SK-N-SH (cell line): ENCODE data around the gene HABP4.

Source experiments
- EZH2phosphoT487 ChIP-seq: fragments of 200-600 bp; sonication (generic); IDR thresholded peaks from 2 replicates; pipeline ENCODE4 v1.6.1; 2017; ENCODE audit warnings: low read depth, mixed run types, mild to moderate bottlenecking, antibody characterized with exemption, moderate library complexity, borderline replicate concordance
- FOXJ3 ChIP-seq: sonication (generic); formaldehyde crosslinking; IDR thresholded peaks from 2 replicates; pipeline ENCODE4 v1.5.1; 2020; ENCODE audit warnings: mild to moderate bottlenecking, missing genetic modification reagents
- FOXM1 ChIP-seq: IDR thresholded peaks from 2 replicates; pipeline ENCODE4 v1.4.0; 2012; ENCODE audit warnings: low read depth, mild to moderate bottlenecking
- JUND ChIP-seq: IDR thresholded peaks from 2 replicates; pipeline ENCODE4 v1.4.0; 2012
- NFIC ChIP-seq: IDR thresholded peaks from 2 replicates; pipeline ENCODE4 v1.4.0; 2012; ENCODE audit warnings: borderline replicate concordance
- POLR2AphosphoS5 ChIP-seq: IDR thresholded peaks from 2 replicates; pipeline ENCODE4 v1.6.1; 2012; ENCODE audit warnings: low read depth, low read length
- RFX5 ChIP-seq: IDR thresholded peaks from 2 replicates; pipeline ENCODE4 v1.6.1; 2012; ENCODE audit warnings: mild to moderate bottlenecking, improper control_type of control experiment, low read length
- TEAD4 ChIP-seq: IDR thresholded peaks from 2 replicates; pipeline ENCODE4 v1.4.0; 2012; ENCODE audit warnings: mild to moderate bottlenecking, borderline replicate concordance; ENCODE audit not compliant: insufficient read depth
- YY1 ChIP-seq: IDR thresholded peaks from 2 replicates; pipeline ENCODE4 v1.4.0; 2012; ENCODE audit warnings: low read depth, mild to moderate bottlenecking
- TF ChIP-seq, protein P1 (sequence below): fragments of 200-600 bp; sonication (generic); IDR thresholded peaks from 2 replicates; pipeline ENCODE4 v1.6.1; 2017; ENCODE audit warnings: antibody characterized with exemption, mild to moderate bottlenecking, moderate library complexity
- TF ChIP-seq, protein P2 (sequence below): IDR thresholded peaks from 2 replicates; pipeline ENCODE4; 2012
- TF ChIP-seq, protein P3 (sequence below): IDR thresholded peaks from 2 replicates; pipeline ENCODE4 v1.4.0; 2012; ENCODE audit warnings: low read depth
- TF ChIP-seq, protein P4 (sequence below): fragments of 150-350 bp; IDR thresholded peaks from 2 replicates; pipeline ENCODE4 v1.6.1; 2017; ENCODE audit warnings: antibody characterized with exemption, low read length, low read depth, borderline replicate concordance

DNA sequence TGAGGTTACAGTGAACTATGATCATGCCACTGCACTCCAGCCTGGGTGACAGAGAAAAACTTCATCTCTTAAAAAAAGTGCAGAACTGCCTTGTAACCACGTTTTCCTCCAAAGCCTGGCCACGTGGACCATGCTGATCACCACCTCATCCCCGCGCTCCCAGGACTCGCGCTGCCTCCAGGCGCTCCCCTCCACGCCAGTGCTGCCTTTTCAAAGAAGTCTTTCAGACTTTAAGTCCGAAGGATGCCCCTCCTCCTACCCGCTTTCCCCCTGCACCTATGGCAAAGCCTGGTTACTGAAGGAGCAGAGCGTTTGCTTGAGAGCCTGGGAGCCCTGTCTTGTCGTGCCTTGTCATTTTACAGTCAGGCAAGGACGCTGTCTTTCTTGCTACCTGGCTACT lies 43.8 kb downstream of the HABP4 start:
- TF ChIP-seq, protein P1, sequence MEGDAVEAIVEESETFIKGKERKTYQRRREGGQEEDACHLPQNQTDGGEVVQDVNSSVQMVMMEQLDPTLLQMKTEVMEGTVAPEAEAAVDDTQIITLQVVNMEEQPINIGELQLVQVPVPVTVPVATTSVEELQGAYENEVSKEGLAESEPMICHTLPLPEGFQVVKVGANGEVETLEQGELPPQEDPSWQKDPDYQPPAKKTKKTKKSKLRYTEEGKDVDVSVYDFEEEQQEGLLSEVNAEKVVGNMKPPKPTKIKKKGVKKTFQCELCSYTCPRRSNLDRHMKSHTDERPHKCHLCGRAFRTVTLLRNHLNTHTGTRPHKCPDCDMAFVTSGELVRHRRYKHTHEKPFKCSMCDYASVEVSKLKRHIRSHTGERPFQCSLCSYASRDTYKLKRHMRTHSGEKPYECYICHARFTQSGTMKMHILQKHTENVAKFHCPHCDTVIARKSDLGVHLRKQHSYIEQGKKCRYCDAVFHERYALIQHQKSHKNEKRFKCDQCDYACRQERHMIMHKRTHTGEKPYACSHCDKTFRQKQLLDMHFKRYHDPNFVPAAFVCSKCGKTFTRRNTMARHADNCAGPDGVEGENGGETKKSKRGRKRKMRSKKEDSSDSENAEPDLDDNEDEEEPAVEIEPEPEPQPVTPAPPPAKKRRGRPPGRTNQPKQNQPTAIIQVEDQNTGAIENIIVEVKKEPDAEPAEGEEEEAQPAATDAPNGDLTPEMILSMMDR, result no peak
- TF ChIP-seq POLR2AphosphoS5, result no peak
- no peak for TF ChIP-seq JUND
- no peak for TF ChIP-seq EZH2phosphoT487
- TF ChIP-seq RFX5, result no peak
- no peak for TF ChIP-seq FOXJ3 (CRISPR knock-in tag)
- no peak for TF ChIP-seq FOXM1
- TF ChIP-seq YY1, result no peak
- TF ChIP-seq TEAD4, result no peak
- TF ChIP-seq, protein P2, sequence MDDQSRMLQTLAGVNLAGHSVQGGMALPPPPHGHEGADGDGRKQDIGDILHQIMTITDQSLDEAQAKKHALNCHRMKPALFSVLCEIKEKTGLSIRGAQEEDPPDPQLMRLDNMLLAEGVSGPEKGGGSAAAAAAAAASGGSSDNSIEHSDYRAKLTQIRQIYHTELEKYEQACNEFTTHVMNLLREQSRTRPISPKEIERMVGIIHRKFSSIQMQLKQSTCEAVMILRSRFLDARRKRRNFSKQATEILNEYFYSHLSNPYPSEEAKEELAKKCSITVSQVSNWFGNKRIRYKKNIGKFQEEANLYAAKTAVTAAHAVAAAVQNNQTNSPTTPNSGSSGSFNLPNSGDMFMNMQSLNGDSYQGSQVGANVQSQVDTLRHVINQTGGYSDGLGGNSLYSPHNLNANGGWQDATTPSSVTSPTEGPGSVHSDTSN, result no peak
- TF ChIP-seq, protein P3, sequence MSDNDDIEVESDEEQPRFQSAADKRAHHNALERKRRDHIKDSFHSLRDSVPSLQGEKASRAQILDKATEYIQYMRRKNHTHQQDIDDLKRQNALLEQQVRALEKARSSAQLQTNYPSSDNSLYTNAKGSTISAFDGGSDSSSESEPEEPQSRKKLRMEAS, result no peak
- TF ChIP-seq, protein P4, sequence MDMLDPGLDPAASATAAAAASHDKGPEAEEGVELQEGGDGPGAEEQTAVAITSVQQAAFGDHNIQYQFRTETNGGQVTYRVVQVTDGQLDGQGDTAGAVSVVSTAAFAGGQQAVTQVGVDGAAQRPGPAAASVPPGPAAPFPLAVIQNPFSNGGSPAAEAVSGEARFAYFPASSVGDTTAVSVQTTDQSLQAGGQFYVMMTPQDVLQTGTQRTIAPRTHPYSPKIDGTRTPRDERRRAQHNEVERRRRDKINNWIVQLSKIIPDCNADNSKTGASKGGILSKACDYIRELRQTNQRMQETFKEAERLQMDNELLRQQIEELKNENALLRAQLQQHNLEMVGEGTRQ, result no peak
- TF ChIP-seq NFIC, result no peak
